Measurements from ENCODE around the gene NFIC.
A peak's percentile ranks its signal among the peaks of the same experiment; 100 is the strongest.
"Not testable (repeated sequence)": the region's sequence is repeated elsewhere in the genome, so short reads cannot be mapped to it uniquely, and the experiment has no call there.

NFIC gene

DNA sequence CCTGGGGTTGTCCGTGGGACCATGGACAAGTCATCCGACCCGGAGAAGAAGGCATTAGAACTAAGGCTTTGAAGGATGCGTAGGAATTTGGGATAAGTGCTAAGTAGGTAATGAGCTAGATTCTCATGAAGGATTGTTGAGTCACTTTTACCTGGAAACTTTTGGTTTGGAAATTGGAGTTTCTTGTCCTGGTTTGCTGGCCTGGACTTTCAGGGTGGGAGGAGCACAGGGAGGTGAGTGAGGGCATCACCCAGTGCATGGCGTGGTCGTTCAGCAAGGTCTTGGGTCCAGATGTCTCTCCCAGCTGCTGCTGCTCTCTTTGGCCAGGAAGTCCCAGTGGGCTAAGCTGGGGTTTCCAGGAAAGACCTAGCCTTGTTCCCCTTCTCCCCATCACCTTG lies 7.6 kb downstream of the NFIC start:
- no peak for DNase-seq (ENCODE audit: low read depth)

GRCh38 chr19:3374369-3375112 lies 8.2 kb downstream of the NFIC start:
- no peak for DNase-seq (ENCODE audit: low read depth)

GRCh38 chr19:3375221-3376090 lies 9.1 kb downstream of the NFIC start:
- DNase-seq (ENCODE audit: low read depth): peak; percentile 37

DNA sequence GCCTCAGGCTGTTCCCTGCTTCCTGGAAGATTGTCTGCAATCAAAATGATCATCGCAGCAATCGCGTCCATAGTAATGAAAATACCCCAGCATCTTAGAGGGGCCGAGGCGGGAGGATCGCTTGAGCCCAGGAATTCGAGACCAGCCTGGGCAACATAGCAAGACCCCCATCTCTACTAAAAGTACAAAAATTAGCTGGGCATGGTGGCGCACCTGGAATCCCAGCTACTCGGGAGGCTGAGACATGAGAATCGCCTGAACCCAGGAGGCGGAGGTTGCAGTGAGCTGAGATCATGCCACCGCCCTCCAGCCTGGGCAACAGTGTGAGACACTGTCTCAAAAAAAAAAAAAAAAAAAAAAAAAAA lies 9.7 kb downstream of the NFIC start:
- not testable (repeated sequence) for DNase-seq (ENCODE audit: low read depth)

DNA sequence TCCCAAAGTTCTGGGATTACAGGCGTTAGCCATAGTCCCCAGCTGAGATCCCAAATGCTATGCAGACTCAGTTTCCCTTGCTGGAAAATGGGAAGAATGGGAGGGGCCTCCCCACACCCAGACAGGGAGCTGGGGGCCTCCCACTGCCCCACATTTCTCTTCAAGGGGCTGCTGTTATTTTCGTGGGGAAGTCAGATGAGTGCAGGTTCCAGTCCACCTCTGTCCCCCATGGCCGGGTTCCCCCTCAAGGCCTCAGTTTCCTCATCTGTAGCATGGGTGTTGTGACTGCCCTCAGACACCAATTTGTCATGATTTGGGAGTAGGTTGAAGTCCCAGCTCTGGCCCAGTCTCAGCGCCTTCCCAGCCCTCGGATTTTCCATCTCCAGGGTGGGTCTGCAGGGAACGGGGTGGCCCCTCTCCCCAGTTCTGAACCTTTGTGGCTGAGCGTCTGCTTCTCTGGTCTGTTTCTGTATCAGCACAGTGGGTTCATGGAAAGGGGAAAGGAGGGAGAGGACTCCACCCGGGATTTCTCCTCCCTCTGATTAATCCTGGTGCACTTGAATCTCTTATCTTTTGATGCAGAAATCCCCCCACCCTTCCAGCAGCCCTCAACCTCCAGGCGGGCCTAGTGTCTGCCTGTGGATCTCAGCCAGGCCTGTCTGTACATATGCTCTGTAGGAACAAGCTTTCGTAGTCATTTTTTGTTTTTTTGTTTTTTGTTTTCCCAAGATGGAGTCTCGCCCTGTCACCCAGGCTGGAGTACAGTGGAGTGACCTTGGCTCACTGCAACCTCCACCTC lies 12.2 kb downstream of the NFIC start:
- DNase-seq (ENCODE audit: low read depth): no peak

- DNase-seq (ENCODE audit: low read depth): no peak
Measured at GRCh38 chr19:3380829-3381228, 14.4 kb downstream of the NFIC start.

- DNase-seq (ENCODE audit: low read depth): no peak
Measured at GRCh38 chr19:3381701-3382372, 15.5 kb downstream of the NFIC start.

DNA sequence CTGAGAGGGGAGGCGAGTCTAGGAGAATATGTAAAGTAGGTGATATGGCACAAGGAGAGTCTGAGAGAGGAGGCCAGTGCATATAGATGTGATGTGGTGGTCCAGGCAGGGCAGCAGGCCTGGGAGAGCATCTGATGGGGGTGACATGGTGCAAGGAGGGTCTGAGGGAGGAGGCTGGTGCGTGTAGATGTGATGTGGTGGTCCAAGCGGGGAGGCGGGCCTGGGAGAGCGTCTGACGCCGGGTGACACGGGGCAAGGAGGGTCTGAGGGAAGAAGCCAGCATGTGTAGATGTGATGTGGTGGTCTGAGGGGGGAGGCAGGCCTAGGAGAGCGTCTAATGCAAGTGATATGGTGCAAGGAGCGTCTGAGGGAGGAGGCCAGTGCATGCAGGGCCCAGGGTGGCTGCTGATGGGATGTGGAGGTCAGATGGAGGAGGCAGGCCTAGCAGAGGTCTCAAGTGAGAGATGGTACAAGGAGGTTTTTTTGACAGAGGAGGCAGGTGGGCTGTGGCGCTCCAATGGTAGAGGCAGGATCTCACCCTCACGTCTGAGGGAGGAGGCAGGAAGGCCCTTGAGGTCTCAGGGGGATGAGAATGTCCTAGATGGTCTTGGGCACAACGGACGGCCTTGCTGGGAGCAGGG lies 16.2 kb downstream of the NFIC start:
- DNase-seq (ENCODE audit: low read depth): no peak

GRCh38 chr19:3383121-3383722 lies 16.8 kb downstream of the NFIC start:
- no peak for DNase-seq (ENCODE audit: low read depth)

DNA sequence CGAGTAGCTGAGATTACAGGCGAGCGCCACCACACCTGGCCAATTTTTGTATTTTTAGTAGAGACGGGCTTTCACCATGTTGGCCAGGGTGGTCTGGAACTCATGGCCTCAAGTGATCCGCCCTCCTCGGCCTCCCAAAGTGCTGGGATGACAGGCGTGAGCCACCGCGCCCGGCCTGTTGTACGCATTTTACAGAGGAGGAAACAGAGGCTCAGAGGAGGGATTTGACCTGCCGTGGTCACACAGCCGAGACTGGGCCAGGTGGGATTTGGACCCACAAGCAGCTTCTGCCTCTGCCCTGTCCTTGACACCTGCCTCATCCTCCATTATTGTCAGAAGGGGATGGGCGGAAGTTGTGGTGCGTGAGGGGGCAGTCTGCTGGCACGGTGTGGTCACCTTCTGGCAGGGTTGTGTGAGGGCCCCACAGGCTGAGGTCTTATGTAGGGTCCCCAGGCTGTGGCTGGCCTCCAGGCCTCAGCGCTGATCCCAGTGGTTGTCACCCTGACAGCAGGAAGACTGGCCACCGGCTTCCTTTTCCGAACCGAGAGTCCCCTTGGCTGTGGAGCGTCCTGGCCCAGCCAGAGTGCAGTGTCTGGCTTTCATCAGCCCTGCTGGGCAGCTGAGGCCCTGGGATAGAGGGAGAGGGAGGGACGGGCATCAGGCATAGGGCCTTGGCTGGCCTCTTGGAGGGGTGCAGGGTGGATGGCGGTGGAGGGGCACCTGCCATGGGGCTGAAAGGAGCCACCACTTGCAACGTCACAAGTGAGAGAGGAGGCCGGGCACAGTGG lies 20.3 kb downstream of the NFIC start:
- no peak for DNase-seq (ENCODE audit: low read depth)

- DNase-seq (ENCODE audit: low read depth): no peak
Measured at GRCh38 chr19:3387645-3388589, 21.5 kb downstream of the NFIC start.

- no peak for DNase-seq (ENCODE audit: low read depth)
Measured at GRCh38 chr19:3389446-3389778, 23.0 kb downstream of the NFIC start.

- no peak for DNase-seq (ENCODE audit: low read depth)
Measured at GRCh38 chr19:3389876-3390371, 23.5 kb downstream of the NFIC start.

GRCh38 chr19:3391911-3392310 lies 25.5 kb downstream of the NFIC start:
- not testable (repeated sequence) for DNase-seq (ENCODE audit: low read depth)

DNA sequence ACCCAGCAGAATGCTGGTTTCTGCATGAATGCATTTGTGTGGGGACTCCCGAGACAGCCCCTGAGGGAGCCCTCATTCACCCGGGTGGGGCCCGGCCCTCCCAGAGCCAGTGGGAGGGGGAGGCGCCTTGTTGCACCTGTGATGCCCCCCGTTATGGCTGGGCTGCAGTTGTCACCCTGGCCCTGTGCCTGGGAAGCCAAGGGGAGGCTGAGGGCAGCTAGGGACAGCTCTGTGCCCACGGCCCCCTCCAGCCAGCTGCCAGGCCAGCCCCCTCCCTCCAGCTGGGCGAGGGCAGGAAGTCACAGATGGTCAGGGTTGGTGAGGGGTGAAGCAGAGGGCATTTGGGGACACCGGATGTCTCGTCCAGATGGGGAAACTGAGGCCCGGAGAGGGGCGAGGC lies 26.1 kb downstream of the NFIC start:
- DNase-seq (ENCODE audit: low read depth): no peak

- DNase-seq (ENCODE audit: low read depth): no peak
Measured at GRCh38 chr19:3396881-3397265, 30.5 kb downstream of the NFIC start.

DNA sequence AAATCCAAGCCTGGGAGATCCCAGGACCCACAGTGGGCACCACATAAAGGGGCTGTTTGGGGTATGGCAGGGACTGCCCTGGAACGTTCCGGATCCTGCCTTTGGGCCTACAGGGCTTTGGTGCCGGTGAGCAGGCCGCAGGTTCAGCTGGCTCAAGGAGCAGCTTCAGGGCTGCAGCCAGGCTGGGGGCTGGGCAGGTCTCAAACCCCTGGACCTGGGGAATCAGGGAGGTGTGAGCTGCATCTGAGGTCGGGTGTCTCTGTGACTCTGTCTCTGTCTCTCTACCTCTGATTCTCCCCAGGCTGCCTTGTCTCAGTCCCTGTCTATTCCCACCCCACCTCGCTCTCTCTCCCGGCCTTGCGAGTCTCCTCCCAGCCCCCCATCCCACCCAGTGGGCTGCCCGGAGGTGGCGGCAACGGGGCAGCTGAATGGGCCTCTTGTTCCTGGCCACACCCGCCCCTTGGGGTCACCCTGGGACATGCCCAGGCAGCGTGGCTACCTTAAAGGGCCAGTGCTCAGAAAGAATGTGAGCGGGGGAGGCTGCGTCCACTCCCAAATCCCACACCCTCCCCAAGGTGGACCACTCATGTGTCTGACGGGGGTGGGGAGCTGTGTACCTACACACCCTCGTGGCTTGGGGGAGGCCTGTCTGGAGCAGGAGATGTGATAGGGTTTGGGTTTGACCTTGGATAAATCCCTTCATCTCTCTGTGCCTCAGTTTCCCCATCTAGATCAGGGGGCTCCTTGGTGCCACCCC lies 31.1 kb downstream of the NFIC start:
- DNase-seq (ENCODE audit: low read depth): no peak

- no peak for DNase-seq (ENCODE audit: low read depth)
Measured at GRCh38 chr19:3398114-3398899, 31.9 kb downstream of the NFIC start.

Data from ELR (cell line).